ENCODE measurements around the gene IRAK3.

IRAK3 gene

DNA sequence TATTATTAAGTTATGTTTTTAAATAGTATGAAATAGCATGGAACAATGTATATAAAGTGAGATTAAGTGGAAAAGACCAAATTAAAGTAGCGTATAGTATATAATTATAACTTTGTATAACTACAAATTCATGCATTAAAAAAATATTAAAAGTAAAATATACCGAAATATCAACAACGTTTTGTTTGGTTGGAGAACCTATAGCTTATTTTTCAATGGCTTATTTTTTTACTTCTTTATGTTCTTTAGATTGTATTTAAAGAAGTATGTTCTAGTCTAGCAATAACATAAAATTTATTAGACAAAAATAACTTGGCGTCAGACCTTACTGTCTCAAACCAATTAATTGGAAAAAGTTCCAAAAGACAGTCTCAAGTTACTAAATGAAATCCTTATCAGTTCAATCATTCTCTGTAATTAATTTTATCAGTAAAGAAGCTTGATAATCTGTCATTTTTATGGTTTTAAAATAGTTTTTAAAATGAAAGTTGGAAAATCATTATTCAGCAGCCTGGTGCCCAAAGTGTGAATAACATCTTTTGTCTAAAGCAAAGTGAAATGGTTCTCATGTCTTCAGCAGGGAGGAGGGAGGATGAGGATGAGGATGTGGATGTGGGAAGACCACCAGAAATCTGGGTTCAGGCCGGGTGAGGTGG is 46.7 kb downstream of the IRAK3 start:
- TF ChIP-seq SIN3A (IDR thresholded peaks at IDR 0.05; ENCODE audit: borderline replicate concordance, insufficient read depth, low read length) = no peak
- TF ChIP-seq TAF1 (IDR thresholded peaks at IDR 0.05; ENCODE audit: borderline replicate concordance, insufficient read depth, low read length) = no peak
- no peak for TF ChIP-seq REST (IDR thresholded peaks at IDR 0.05; ENCODE audit: insufficient read depth in 1 of 2, low read depth in 2 of 2, low read length in 2 of 2)
- TF ChIP-seq POLR2AphosphoS5 (IDR thresholded peaks at IDR 0.05; ENCODE audit: low read depth, low read length) = no peak
- no peak for TF ChIP-seq FOXP2 (optimal IDR thresholded peaks at IDR 0.05; ENCODE audit: borderline replicate concordance, extremely low read depth, extremely low read length, insufficient read depth)

DNA sequence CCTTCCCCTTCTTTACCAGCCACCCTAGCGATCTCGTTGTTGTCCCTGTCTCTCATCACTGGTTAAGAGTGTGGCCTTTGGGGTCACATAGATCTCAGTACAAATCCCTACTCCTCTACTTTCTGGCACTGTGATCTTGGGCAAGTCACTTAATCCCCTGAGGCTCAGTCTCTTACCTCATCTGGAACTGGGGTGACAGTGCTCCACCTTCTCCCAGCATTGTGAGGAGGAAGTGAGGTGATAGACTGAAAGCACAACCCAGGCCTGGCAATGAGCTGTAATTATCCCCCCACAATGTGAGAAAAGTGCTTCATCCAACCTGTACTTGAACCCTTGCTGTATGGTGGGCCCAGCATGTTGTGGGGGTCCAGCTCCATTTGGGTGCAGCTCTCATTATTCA is 48.0 kb downstream of the IRAK3 start:
- TF ChIP-seq SIN3A (IDR thresholded peaks at IDR 0.05; ENCODE audit: borderline replicate concordance, insufficient read depth, low read length) (no peak), TAF1 (IDR thresholded peaks at IDR 0.05; ENCODE audit: borderline replicate concordance, insufficient read depth, low read length) (no peak), REST (IDR thresholded peaks at IDR 0.05; ENCODE audit: insufficient read depth in 1 of 2, low read depth in 2 of 2, low read length in 2 of 2) (no peak), POLR2AphosphoS5 (IDR thresholded peaks at IDR 0.05; ENCODE audit: low read depth, low read length) (no peak), FOXP2 (optimal IDR thresholded peaks at IDR 0.05; ENCODE audit: borderline replicate concordance, extremely low read depth, extremely low read length, insufficient read depth) (no peak)

GRCh38 chr12:66237505-66238175 is 48.6 kb downstream of the IRAK3 start:
- TF ChIP-seq SIN3A (IDR thresholded peaks at IDR 0.05; ENCODE audit: borderline replicate concordance, insufficient read depth, low read length) = no peak
- TF ChIP-seq FOXP2 (optimal IDR thresholded peaks at IDR 0.05; ENCODE audit: borderline replicate concordance, extremely low read depth, extremely low read length, insufficient read depth) = no peak
- TF ChIP-seq POLR2AphosphoS5 (IDR thresholded peaks at IDR 0.05; ENCODE audit: low read depth, low read length) = no peak

GRCh38 chr12:66239295-66239694 is 50.3 kb downstream of the IRAK3 start:
- TF ChIP-seq REST (IDR thresholded peaks at IDR 0.05; ENCODE audit: insufficient read depth in 1 of 2, low read depth in 2 of 2, low read length in 2 of 2) (no peak), SIN3A (IDR thresholded peaks at IDR 0.05; ENCODE audit: borderline replicate concordance, insufficient read depth, low read length) (no peak), POLR2AphosphoS5 (IDR thresholded peaks at IDR 0.05; ENCODE audit: low read depth, low read length) (no peak), FOXP2 (optimal IDR thresholded peaks at IDR 0.05; ENCODE audit: borderline replicate concordance, extremely low read depth, extremely low read length, insufficient read depth) (no peak), TAF1 (IDR thresholded peaks at IDR 0.05; ENCODE audit: borderline replicate concordance, insufficient read depth, low read length) (no peak)

DNA sequence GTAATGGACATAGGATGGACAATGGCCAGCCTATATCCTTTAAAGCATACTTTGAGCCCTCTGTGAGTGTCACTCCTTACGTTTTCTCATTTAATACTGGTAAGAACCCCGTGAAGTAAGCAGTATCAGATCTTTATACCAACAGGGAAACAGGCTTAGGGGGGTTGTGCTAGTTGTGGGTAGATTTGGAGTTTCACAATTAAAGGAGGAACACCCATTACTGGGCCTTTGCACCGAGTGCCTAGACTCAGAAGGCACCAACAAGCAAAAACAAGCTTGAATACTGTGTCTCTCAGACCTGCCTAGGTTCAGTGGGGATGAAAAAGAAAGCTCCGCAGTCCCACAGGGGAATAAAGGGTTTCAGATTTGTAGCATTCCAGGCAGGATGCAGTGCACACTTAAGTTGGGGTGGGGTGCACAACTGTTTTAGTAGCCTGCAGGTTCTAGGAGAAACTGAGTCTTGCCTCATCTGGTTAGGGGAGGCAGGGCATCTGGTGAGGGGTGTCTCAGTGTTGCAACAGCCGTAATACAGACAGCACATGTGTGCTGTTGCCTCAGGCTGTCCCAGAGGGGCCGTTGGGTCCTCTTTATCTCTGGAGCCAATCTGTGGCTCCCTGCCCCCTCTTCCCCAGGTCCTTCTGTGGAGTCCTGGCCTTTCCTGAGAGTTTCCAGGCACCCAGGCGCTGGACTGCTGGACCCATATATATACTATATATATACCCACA is 51.2 kb downstream of the IRAK3 start:
- TF ChIP-seq POLR2AphosphoS5 (IDR thresholded peaks at IDR 0.05; ENCODE audit: low read depth, low read length) (no peak), SIN3A (IDR thresholded peaks at IDR 0.05; ENCODE audit: borderline replicate concordance, insufficient read depth, low read length) (no peak), TAF1 (IDR thresholded peaks at IDR 0.05; ENCODE audit: borderline replicate concordance, insufficient read depth, low read length) (no peak), REST (IDR thresholded peaks at IDR 0.05; ENCODE audit: insufficient read depth in 1 of 2, low read depth in 2 of 2, low read length in 2 of 2) (no peak), FOXP2 (optimal IDR thresholded peaks at IDR 0.05; ENCODE audit: borderline replicate concordance, extremely low read depth, extremely low read length, insufficient read depth) (no peak)
